HG03442 (cell line): Measurements from ENCODE around the gene GRM8.
"Not testable (repeated sequence)": the region's sequence is repeated elsewhere in the genome, so short reads cannot be mapped to it uniquely, and the experiment has no call there.

ENCODE experiments used
- ATAC-seq: cut with Tn5 transposase; IDR thresholded peaks from one replicate; pipeline ENCODE4 v1.9.1; 2021; ENCODE audit warnings: mild to moderate bottlenecking, moderate library complexity; ENCODE audit not compliant: unreplicated experiment

The GRM8 gene

DNA sequence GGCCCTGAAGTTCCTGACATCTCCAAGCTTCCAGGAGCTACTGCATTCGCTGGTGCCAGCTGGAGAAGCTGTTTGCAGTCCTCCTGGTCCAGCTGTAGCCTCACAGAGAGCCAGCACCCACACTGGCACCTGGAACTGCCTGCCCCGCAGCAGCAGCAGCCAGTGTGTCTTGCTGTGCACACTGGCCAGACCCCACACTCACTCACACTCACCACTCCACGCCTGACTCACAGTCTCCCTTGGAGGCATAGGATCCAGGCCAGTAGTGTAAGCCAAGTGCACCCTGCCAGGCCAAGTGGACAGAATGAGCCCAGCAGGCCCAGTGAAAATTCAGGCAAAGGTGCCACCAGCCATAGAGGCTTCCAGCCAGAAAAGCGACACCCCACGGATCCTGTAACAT, 566.3 kb downstream of the GRM8 start:
- no peak for ATAC-seq

DNA sequence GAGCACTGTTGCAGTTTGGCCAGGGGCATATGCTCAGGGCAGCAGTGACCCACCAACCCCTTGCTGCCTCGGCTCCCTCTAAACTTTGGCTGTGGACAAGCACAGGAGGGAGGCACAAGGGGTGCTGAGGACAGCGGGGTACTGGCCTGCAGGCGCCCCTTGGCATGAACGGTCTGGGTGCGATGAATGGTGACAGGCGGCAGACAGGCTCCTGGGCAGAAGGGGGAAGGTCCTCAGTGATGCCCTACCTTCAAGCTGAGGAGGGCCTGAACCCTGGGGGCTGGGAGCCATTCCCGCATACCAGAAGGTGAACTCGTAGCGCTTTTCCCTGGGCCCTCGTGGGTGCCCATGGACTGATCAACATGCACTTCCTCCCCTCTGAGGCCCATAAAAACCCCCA, 567.1 kb downstream of the GRM8 start:
- ATAC-seq = no peak

DNA sequence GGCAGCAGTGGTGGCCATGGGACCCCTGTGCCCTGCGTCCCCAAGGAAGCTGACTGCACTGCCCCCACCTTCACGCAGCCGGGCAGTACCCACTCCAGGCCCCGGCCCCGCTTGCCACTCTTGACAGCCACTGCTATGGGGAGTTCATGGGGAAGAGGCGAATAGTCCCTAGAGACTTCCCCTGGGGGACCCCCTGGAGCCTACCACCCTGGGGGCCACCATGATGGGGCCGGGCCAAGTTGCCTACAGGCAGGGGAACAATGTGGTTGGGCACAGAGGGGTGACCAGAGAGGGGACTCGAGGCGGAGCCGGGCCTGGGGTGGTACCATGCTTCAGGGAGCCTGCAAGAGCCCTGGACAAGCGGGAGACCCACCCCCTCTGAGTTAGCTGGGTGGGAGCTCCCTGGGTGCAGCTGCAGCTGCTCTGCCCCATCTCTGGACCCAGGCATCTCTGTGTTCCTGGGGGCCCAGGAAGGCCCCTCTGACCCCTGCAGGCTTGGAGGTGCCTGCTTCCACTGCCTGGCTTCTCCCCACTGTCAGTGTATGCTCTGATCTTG, 567.6 kb downstream of the GRM8 start:
- ATAC-seq = no peak

DNA sequence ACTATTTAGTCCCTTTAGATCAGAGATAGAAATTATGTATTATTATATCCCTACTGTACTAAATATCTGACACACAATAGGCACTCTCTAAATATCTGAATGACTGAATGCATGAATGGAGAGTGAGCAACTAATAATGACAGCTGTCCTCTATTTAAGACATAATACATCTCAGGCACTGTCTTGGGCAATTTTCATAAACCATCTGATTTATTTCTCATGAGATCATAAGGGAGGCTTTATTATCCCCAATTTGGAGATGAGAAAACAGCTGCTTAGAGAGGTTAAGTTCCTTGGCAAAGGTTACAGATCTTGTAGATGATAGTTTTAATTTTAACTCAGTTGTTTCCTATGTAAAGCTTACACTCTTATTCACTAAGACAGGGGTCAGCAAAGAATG, 570.6 kb downstream of the GRM8 start:
- ATAC-seq = no peak

DNA sequence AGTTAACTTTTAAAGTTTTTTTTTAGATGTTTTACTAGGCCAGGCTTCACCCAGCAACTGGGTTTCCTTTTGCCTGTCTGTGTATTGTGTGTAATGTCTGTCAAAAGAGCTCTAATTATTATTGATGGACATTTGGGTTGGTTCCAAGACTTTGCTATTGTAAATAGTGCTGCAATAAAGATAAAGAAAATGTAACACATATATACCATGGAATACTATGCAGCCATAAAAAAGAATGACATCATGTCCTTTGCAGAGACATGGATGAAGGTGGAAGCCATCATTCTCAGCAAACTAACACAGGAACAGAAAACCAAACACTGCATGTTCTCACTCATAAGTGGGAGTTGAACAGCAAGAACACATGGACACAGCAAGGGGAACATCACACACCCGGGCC, 584.0 kb downstream of the GRM8 start:
- not testable (repeated sequence) for ATAC-seq

DNA sequence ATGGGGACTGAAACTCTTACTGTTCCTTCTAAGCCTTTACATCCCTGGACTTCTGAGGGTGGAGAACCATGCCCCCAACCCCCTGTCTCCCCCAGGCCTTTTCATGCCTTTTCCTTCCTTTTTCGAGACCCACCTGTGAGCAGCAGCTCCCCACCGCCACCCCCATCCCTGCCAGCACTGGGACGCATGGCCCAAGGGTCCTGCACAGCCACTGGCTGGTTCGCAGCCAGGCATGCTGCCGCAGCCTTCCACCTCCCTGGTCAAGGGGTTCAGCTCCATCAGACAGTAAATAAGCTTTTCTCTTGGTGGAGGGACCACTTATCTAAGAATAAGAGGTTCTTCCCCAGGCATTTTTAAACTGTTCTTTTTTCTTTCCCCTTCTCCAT, 584.4 kb downstream of the GRM8 start:
- ATAC-seq = no peak

DNA sequence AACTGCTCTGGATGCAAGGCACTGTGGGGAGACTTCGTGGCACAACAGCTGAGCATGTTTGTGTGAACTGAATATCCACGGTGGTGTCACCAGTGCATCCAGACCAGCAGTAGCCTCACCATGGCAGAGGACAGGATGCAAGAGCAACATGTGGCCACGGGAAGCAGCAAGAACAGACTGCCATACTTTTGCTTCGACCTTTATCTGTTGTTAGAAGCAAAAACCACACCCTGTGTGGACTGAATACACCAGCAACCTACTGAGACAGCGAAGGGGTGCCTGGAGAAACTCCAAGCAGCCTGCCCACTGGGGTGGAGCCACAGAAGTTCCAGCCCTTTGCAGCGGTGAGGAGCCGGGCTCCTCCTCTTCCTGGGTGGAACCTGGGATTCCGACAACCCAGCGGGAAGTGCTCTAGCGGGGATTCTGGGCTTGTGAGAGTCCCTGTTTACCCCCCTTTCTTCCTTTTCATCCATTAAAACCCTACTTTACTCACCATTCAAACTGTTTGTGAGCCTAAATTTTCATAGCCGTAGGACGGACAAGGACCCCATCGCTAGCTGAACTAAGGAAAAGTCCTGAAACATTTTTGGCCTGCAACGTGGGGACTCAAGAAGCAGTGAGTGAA, 584.9 kb downstream of the GRM8 start:
- no peak for ATAC-seq

DNA sequence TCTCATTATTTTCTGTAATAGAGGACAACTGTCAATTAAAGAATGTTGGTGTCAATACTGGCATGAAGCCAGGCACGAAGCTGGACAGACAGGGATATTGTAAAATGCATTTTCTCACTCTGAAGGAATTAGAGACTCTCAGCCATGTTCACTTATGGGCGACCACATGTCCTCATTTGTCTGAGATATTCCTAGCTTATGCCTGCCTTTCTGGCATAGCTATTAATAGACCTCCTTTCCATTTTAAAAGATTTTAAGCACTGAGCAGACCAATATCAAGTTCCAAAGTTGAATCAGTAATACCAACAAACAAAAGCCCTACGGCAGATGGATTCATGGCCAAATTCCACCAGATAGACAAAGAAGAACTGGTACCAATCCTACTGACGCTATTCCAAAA, 589.9 kb downstream of the GRM8 start:
- ATAC-seq = no peak

DNA sequence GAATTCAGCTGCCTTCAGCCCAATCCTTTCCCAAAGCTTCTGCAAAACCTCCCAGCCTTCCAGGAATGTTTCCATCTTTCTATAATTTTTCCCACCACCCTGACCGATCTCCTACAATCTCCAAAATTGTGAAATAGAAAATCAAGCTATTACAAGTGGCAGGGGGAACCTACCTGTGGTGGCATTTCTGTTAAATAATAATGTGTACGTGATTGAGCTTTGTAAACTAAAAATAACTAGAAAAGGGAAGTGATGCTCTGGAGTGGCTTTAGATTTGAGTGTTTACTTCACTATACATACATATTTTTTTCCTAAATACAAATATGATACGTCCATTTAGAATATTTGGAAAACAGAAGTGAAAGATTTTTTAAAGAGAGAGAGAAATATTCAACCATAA, 593.6 kb downstream of the GRM8 start:
- peak; percentile 79 for ATAC-seq

DNA sequence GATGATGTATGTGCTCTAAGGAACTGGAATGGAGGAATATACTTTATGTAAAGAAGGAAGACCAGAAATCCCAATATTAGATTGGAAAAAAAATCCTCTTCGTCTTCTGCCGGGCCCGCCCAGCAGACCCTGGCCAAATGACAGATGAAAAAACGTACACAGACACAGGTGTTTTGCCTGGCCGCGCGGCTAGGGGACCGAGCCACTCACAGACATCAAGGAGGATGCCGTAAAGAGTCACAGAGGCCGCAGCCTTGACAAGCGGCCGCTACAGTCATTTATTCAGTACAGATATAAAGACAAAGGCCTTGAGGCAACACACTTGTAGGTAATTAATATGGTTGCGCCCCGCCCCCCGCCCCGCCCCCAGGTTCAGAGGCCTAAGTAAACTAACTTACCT, 594.1 kb downstream of the GRM8 start:
- peak; percentile 5 for ATAC-seq

DNA sequence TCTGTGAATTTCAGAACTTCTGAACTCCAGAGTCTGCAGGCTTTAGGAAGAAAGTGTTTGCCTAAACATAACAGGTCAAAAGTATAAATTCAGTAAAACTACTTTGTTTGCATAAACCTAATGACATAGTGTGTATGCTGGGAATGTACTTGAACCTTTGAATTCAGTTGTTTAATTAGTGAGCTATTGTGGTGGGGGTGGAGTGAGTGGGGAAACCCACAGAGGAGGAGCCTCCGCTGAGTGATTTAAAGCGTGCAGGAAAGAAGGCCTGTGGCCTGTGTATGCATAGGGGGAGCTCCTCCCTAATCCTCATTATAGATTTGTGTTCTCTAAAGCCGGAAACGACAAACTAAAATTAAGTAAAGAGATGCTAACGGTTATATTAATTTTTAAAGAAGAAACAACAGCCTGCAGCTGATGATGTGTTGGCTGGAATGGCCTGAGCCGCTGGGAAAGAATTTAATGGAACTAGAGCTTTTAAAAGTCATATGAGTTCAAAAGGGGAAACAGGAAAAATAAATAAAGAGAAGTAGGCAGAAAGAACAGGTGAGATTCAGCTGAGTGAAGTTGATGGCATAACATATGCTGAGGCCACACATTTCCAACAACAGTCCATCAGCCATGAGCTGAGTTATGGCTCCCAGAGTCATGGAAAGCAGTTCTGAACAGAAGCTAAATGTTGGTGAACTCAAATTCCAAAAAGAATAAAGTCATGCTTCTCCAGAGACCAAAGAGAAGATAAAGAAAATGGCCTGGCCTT, 595.0 kb downstream of the GRM8 start:
- ATAC-seq = peak; percentile 90

DNA sequence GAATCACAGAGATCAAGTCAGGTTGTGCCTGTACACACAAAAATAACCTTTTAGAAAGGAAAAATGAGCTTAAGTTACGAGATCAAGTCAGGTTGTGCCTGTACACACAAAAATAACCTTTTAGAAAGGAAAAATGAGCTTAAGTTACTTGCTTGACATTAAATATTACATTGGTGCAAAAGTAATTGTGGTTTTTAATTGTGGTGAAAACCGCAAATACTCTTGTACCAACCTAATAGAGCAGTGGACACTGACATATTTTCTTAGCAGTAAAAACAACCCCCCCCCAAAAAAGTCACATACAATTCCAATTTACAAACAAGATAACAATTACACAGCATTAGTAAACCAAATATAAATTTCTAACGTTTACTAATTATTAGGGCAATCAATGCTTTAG, 595.6 kb downstream of the GRM8 start:
- no peak for ATAC-seq

DNA sequence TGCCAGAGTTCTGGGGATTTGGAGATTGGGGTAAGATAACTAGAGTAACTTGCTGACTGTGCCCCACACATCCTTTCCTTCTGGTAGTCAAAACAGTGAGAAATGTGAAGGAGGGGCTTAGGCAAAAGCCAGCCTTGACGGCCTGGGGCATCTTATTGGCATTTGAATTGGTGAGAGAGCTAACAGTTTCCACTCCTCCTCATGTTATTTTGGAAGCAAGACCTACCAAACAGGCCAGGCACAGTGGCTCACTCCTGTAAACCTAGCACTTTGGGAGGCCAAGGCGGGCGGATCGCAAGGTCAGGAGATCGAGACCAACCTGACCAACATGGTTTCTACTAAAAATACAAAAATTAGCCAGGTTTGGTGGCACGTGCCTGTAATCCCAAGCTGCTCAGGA, 596.6 kb downstream of the GRM8 start:
- ATAC-seq = no peak

DNA sequence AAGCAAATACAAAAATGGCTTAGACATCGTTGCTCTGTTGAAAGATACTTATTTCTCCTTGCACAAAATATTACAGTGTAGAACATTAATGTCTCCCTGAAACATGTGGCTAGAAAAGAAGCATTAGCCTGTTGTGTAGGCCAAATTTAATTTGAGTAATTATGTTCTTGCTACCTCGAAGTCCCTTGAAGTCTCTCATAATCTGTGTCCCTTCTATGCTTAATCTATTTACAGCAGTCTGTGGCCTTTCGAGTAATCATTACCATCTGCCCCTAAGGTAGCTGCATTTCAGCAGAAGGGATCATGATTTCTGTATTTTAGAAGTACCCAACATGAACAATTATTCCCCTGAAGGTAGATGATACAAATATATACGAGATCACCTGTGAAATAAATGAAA, 615.2 kb downstream of the GRM8 start:
- ATAC-seq = no peak

DNA sequence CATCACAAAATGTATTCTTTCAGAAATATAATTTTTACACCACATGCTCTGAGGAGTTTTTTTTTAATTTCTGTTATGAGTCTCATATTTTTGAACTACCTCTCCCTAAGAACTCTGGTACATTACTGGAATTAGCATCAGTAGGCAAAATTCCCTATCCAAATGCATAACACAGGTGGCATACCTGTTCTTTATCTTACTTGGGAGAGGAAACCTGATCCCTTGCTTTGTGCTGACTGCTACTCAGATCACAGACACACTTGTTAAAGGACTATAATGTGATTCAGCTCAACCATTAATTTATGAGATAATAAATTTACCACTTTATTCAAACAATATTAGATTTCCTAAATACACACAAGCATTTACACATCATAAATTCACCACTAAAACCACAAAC, 617.2 kb downstream of the GRM8 start:
- no peak for ATAC-seq

DNA sequence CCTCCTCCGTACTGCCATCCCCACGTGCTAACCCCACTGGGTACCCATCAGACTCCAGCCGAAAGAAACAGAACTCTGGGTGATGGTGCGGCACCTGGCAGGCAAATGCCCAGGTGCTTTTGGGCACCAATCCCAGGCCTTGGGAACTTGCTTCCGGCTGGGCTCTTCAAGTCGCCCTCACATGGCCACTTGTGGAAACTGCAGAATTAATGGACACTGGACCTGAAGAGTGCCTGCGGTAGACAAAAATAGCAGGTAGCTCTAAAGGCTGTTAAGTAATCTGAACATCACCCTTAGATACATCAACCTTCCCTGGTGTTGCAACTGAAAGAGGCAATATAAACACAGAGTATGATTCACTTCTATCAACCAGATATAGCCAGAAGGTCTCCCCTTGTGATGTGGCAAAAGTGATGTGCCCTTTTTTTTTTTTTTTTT, 644.4 kb downstream of the GRM8 start:
- ATAC-seq = no peak

DNA sequence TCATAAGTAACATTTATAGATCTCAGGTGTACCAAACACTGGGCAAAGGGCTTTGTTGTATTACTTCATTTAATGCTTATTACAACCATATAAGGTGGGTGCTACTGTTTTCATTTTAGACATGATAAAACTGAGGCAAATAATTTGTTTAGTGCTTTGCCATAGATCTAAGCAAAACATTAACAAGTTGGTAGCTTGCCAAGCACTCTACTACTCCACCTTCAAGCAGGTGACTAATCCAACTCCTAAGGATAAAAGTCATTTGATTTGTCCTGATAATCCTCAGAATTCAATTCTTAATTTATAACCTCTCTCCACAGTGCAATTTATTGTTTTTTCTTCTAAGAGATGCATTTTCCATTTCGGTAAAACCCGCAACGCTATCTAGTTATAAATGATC, 646.4 kb downstream of the GRM8 start:
- ATAC-seq = no peak

DNA sequence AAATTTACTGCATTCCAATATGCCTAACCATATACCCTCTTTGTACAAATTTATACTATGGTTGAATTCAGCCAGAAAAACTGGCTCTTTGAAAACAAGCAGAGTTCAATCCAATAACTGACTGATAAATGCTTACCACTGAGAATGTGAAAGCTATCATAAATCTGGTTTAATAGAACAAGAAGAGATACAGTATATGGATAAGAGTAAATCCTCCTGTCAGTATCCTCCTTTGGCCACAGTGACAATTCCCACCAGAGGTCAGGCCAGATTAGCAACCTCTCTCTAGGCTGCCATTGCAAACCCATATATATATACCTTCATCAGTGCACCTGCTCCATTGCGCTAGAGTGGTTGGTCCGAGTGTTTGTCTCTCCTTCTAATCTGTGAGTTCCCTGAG, 647.2 kb downstream of the GRM8 start:
- no peak for ATAC-seq

DNA sequence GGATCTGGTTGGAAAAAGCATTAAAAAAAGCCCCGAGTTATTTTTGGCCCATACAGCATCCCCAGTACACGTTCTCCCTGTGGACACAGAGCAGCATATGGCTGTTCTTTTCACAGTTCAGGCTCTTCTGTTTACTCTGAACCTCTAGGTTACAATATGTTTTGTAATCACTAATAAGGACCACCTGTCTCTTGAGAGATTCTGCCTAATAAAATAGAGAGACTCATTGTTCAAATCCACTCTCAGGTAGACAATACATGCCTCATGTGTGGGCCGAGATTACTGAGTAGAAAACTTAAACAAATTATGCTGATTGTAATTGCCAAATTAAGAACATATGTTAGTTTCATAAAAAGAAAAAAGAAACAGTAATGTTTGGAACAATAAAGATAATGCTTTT, 647.7 kb downstream of the GRM8 start:
- ATAC-seq = no peak

DNA sequence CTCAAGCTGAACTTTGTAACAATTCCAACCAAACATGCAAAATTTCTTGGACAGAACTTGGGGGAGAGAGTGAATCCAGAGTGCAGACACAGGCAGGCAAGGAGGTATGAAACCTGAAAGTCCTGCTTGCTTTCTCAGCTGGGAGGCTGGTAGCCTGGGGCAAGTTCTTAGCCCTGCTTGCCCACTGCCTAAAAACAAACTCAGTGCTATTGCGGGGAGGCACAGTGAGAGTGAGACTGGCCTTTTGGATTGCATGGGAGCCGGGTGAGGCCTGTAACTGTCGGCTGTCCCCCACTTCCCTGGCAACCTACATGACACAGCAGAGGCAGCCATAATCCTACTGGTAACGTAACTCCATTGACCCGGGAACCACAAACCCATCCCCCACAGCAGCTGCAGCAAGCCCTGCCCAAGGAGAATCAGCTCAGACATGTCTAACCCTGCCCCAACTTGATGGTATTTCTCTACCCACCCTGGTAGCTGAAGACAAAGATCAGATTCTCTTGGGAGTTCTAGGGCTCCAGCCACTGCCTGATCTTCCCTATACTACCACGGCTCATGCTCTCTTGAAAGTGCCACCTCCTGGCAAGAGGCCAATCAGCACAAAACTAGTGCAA, 663.6 kb downstream of the GRM8 start:
- ATAC-seq = no peak

DNA sequence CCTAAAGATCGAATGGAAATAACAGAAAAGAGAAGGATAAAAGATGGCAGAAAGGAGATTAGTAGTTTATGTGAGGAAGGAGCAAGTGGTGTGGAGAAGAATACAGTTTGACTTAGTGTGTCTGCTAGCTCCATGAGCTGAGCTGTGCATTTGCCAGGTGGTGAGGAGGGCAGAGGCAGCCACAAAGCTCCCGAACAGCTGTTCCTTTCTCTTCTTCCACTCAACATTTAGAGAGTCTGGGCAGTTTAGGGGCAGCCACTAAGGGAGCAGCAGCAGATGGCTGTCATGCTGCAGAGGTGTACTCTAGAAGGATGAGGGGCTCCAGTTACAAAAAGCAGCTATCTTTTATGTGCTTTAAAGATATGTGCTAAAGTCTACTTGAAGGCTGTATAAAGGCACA, 674.4 kb downstream of the GRM8 start:
- ATAC-seq = no peak
